B cell (primary cell): ENCODE data around the gene GON4L.

ENCODE experiments used
- EZH2 ChIP-seq: IDR thresholded peaks from 2 replicates; pipeline ENCODE4 v1.6.1; 2012; ENCODE audit warnings: borderline replicate concordance, low read depth, mild to moderate bottlenecking, moderate library complexity, low read length; ENCODE audit not compliant: insufficient read depth, poor library complexity, severe bottlenecking
- TF ChIP-seq, protein P1 (sequence below): fragments of 200-600 bp; IDR thresholded peaks from one replicate; pipeline ENCODE4 v1.8.0; 2022; ENCODE audit warnings: antibody characterized with exemption, mild to moderate bottlenecking

DNA sequence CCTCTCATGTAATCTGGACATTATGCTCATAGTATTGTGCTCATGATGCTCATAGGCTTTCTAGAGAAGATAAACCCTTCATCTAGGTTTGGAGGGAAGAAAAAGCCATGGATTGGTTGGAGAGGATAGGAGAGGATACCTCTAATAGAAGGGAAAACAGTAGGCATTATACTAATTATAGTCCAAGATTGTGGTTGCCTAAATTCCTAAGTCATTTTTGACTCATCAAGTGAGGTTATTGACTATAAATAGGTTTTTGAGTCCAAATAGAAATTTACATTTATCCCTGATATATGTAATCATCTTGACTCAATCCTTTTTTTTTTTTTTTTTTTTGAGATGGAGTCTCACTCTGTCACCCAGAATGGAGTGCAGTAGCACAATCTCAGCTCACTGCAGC, 7.4 kb upstream of the GON4L start:
- TF ChIP-seq EZH2 = no peak
- TF ChIP-seq, protein P1, sequence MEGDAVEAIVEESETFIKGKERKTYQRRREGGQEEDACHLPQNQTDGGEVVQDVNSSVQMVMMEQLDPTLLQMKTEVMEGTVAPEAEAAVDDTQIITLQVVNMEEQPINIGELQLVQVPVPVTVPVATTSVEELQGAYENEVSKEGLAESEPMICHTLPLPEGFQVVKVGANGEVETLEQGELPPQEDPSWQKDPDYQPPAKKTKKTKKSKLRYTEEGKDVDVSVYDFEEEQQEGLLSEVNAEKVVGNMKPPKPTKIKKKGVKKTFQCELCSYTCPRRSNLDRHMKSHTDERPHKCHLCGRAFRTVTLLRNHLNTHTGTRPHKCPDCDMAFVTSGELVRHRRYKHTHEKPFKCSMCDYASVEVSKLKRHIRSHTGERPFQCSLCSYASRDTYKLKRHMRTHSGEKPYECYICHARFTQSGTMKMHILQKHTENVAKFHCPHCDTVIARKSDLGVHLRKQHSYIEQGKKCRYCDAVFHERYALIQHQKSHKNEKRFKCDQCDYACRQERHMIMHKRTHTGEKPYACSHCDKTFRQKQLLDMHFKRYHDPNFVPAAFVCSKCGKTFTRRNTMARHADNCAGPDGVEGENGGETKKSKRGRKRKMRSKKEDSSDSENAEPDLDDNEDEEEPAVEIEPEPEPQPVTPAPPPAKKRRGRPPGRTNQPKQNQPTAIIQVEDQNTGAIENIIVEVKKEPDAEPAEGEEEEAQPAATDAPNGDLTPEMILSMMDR = no peak
